Measurements from ENCODE around the gene COL6A3.
"Not testable (repeated sequence)": the region's sequence is repeated elsewhere in the genome, so short reads cannot be mapped to it uniquely, and the experiment has no call there.

The COL6A3 gene

GRCh38 chr2:237380768-237381167 lies 33.2 kb downstream of the COL6A3 start:
- no peak for DNase-seq

- DNase-seq: no peak
Observed at GRCh38 chr2:237379636-237380035, 34.3 kb downstream of the COL6A3 start.

- DNase-seq: no peak
Observed at GRCh38 chr2:237378650-237379049, 35.3 kb downstream of the COL6A3 start.

- no peak for DNase-seq
Observed at GRCh38 chr2:237374284-237375060, 39.5 kb downstream of the COL6A3 start.

- no peak for DNase-seq
Observed at GRCh38 chr2:237371856-237372255, 42.1 kb downstream of the COL6A3 start.

GRCh38 chr2:237365671-237366070 lies 48.3 kb downstream of the COL6A3 start:
- no peak for DNase-seq

- DNase-seq: no peak
Observed at GRCh38 chr2:237364655-237365054, 49.3 kb downstream of the COL6A3 start.

GRCh38 chr2:237361194-237362004 lies 52.6 kb downstream of the COL6A3 start:
- DNase-seq: no peak

- DNase-seq: no peak
Observed at GRCh38 chr2:237359894-237360780, 53.8 kb downstream of the COL6A3 start.

- no peak for DNase-seq
Observed at GRCh38 chr2:237359518-237359840, 54.5 kb downstream of the COL6A3 start.

- no peak for DNase-seq
Observed at GRCh38 chr2:237358721-237359517, 55.0 kb downstream of the COL6A3 start.

GRCh38 chr2:237355701-237356100 lies 58.3 kb downstream of the COL6A3 start:
- no peak for DNase-seq

- DNase-seq: no peak
Observed at GRCh38 chr2:237354892-237355291, 59.1 kb downstream of the COL6A3 start.

- not testable (repeated sequence) for DNase-seq
Observed at GRCh38 chr2:237354172-237354571, 59.8 kb downstream of the COL6A3 start.

- DNase-seq: no peak
Observed at GRCh38 chr2:237353215-237353614, 60.7 kb downstream of the COL6A3 start.

- DNase-seq: no peak
Observed at GRCh38 chr2:237352279-237352845, 61.6 kb downstream of the COL6A3 start.

- no peak for DNase-seq
Observed at GRCh38 chr2:237351796-237352195, 62.2 kb downstream of the COL6A3 start.

GRCh38 chr2:237351046-237351445 lies 62.9 kb downstream of the COL6A3 start:
- DNase-seq: no peak

- no peak for DNase-seq
Observed at GRCh38 chr2:237350597-237350996, 63.4 kb downstream of the COL6A3 start.

- no peak for DNase-seq
Observed at GRCh38 chr2:237350070-237350469, 63.9 kb downstream of the COL6A3 start.

GRCh38 chr2:237348281-237348865 lies 65.6 kb downstream of the COL6A3 start:
- DNase-seq: no peak
